ENCODE results near the gene S100A4.
A peak's percentile ranks its signal among the peaks of the same experiment; 100 is the strongest.

Gene S100A4

GRCh38 chr1:153503766-153504165, 41.8 kb downstream of the S100A4 start:
- DNase-seq, result no peak

- no peak for DNase-seq
Measured at GRCh38 chr1:153498746-153499145, 46.9 kb downstream of the S100A4 start.

GRCh38 chr1:153495536-153495935, 50.1 kb downstream of the S100A4 start:
- DNase-seq, result no peak

GRCh38 chr1:153494976-153495535, 50.5 kb downstream of the S100A4 start:
- peak; percentile 63 for DNase-seq
